ENCODE measurements around the gene CTNNB1. TPM values are rescaled to one million over a fixed set of nuclear protein-coding genes. Genes with fewer than 3 reads are reported as not detected.

The CTNNB1 gene
- total and polyA plus RNA-seq, 9 donors = 169 to 495 (median 404) TPM

- DNase-seq = no peak
- TF ChIP-seq EP300 (IDR thresholded peaks at IDR 0.05) (no peak), CTCF (IDR thresholded peaks at IDR 0.05) (no peak), POLR2A (IDR thresholded peaks at IDR 0.05) (no peak)
- Histone ChIP-seq H3K27ac (no peak overlapping the region), H3K9me3 (no peaks in the 10 kb centered on the region), H3K4me3 (no peak overlapping the region), H3K4me1 (ENCODE audit: insufficient read depth) (peaks cover 14% of the 10 kb centered on the region), H3K27me3 (no peaks in the 10 kb centered on the region), H3K36me3 (no peaks in the 10 kb centered on the region)
- 10 to 26% (median 15%) methylated on average over 3 of the region's 3 CpGs for WGBS, 3 donors
- intact Hi-C loops (cut with DNase I) = no loop called here
These were observed 23.2 kb downstream of the CTNNB1 start for GRCh38 chr3:41222501-41222900.

GRCh38 chr3:41223078-41223477 is 23.8 kb downstream of the CTNNB1 start:
- Histone ChIP-seq H3K36me3 (no peaks in the 10 kb centered on the region), H3K27ac (no peak overlapping the region), H3K4me1 (ENCODE audit: insufficient read depth) (peaks cover 16% of the 10 kb centered on the region), H3K9me3 (no peaks in the 10 kb centered on the region), H3K4me3 (no peak overlapping the region), H3K27me3 (no peaks in the 10 kb centered on the region)
- TF ChIP-seq CTCF (IDR thresholded peaks at IDR 0.05) (no peak), EP300 (IDR thresholded peaks at IDR 0.05) (no peak), POLR2A (IDR thresholded peaks at IDR 0.05) (no peak)
- 54 to 71% (median 61%) methylated on average over 2 of the region's 2 CpGs for WGBS, 3 donors
- no peak for DNase-seq
- intact Hi-C loops (cut with DNase I) = no loop called here

- DNase-seq = no peak
- TF ChIP-seq POLR2A (IDR thresholded peaks at IDR 0.05) (no peak), EP300 (IDR thresholded peaks at IDR 0.05) (no peak), CTCF (IDR thresholded peaks at IDR 0.05) (no peak)
- H3K36me3 ChIP-seq = no peaks in the 10 kb centered on the region
- H3K4me3 ChIP-seq = no peak overlapping the region
- no peaks in the 10 kb centered on the region for H3K27me3 ChIP-seq
- 80 to 84% (median 81%) methylated on average over 2 of the region's 2 CpGs for WGBS, 3 donors
- H3K4me1 ChIP-seq (ENCODE audit: insufficient read depth) = peaks cover 16% of the 10 kb centered on the region
- intact Hi-C loops (cut with DNase I) = no loop called here
- H3K9me3 ChIP-seq = no peaks in the 10 kb centered on the region
- H3K27ac ChIP-seq = no peak overlapping the region
These were observed 24.4 kb downstream of the CTNNB1 start for GRCh38 chr3:41223691-41224090.

- WGBS, 3 donors = 61 to 69% (median 64%) methylated on average over 3 of the region's 3 CpGs
- Histone ChIP-seq H3K27ac (no peak overlapping the region), H3K4me3 (no peak overlapping the region), H3K4me1 (ENCODE audit: insufficient read depth) (peaks cover 16% of the 10 kb centered on the region), H3K36me3 (no peaks in the 10 kb centered on the region), H3K9me3 (no peaks in the 10 kb centered on the region), H3K27me3 (no peaks in the 10 kb centered on the region)
- peak in 1 of 5 donors; percentile 48 for DNase-seq
- intact Hi-C loops (cut with DNase I) = no loop called here
- TF ChIP-seq POLR2A (IDR thresholded peaks at IDR 0.05) = no peak
- TF ChIP-seq EP300 (IDR thresholded peaks at IDR 0.05) = no peak
- peak in 1 of 3 donors; percentile 28 for TF ChIP-seq CTCF (IDR thresholded peaks at IDR 0.05)
These were observed 25.0 kb downstream of the CTNNB1 start for GRCh38 chr3:41224120-41224806.

Measured in ovary (tissue), 9 donors.